ENCODE data around the gene KIF18B.

DNA sequence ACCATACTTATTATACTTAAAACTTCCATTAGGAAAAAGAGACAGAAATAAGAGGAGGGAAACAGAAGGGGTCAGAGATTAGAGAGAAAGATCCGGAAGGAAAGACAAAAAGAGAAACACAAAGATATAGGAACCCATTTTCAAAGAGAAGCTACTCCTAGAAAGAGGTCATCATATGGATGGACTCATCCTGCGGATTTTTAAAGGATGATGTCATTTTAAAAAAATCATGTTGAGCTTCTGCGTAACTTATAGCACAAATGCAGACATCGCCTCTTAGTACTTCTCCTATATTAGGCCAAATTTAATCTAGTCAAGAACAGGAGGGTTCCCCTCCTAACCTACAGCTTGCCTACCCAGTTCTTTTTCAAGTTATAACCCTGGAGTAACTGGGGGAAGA is 66.4 kb downstream of the KIF18B start:
- TF ChIP-seq, protein P1, sequence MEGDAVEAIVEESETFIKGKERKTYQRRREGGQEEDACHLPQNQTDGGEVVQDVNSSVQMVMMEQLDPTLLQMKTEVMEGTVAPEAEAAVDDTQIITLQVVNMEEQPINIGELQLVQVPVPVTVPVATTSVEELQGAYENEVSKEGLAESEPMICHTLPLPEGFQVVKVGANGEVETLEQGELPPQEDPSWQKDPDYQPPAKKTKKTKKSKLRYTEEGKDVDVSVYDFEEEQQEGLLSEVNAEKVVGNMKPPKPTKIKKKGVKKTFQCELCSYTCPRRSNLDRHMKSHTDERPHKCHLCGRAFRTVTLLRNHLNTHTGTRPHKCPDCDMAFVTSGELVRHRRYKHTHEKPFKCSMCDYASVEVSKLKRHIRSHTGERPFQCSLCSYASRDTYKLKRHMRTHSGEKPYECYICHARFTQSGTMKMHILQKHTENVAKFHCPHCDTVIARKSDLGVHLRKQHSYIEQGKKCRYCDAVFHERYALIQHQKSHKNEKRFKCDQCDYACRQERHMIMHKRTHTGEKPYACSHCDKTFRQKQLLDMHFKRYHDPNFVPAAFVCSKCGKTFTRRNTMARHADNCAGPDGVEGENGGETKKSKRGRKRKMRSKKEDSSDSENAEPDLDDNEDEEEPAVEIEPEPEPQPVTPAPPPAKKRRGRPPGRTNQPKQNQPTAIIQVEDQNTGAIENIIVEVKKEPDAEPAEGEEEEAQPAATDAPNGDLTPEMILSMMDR (conservative IDR thresholded peaks at IDR 0.05; ENCODE audit: low read depth, low read length): no peak
- TF ChIP-seq EZH2 (IDR thresholded peaks at IDR 0.05; ENCODE audit: borderline replicate concordance, low read depth, low read length, poor library complexity, severe bottlenecking): no peak

Data from A673 (cell line).